ENCODE measurements around the gene ANAPC10. TPM values are rescaled to one million over a fixed set of nuclear protein-coding genes. Genes with fewer than 3 reads are reported as not detected.

ANAPC10 gene
- total and polyA plus RNA-seq, 7 donors = 11.3 to 31.4 (median 18.0) TPM

GRCh38 chr4:144948421-144948820 lies 149.6 kb downstream of the ANAPC10 start:
- Histone ChIP-seq H3K9me3 (peaks cover 0 to 7% (median 2%) of the 10 kb centered on the region in 4 donors), H3K4me3 (no peak overlapping the region), H3K4me1 (no peaks in the 10 kb centered on the region), H3K27ac (no peak overlapping the region), H3K36me3 (no peaks in the 10 kb centered on the region), H3K27me3 (no peaks in the 10 kb centered on the region)
- no peak for DNase-seq
- intact Hi-C loops (cut with DNase I) = no loop called here
- TF ChIP-seq POLR2AphosphoS5 (IDR thresholded peaks at IDR 0.05) (no peak), EP300 (IDR thresholded peaks at IDR 0.05) (no peak), POLR2A (IDR thresholded peaks at IDR 0.05) (no peak)
- TF ChIP-seq, protein P1, sequence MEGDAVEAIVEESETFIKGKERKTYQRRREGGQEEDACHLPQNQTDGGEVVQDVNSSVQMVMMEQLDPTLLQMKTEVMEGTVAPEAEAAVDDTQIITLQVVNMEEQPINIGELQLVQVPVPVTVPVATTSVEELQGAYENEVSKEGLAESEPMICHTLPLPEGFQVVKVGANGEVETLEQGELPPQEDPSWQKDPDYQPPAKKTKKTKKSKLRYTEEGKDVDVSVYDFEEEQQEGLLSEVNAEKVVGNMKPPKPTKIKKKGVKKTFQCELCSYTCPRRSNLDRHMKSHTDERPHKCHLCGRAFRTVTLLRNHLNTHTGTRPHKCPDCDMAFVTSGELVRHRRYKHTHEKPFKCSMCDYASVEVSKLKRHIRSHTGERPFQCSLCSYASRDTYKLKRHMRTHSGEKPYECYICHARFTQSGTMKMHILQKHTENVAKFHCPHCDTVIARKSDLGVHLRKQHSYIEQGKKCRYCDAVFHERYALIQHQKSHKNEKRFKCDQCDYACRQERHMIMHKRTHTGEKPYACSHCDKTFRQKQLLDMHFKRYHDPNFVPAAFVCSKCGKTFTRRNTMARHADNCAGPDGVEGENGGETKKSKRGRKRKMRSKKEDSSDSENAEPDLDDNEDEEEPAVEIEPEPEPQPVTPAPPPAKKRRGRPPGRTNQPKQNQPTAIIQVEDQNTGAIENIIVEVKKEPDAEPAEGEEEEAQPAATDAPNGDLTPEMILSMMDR (IDR thresholded peaks at IDR 0.05) = no peak
- 73 to 83% methylated on average over 5 of the region's 5 CpGs for WGBS, 2 donors

GRCh38 chr4:144948009-144948408 lies 150.0 kb downstream of the ANAPC10 start:
- Histone ChIP-seq H3K4me3 (no peak overlapping the region), H3K27ac (no peak overlapping the region), H3K9me3 (peaks cover 0 to 7% (median under 1%) of the 10 kb centered on the region in 4 donors), H3K36me3 (no peaks in the 10 kb centered on the region), H3K4me1 (no peaks in the 10 kb centered on the region), H3K27me3 (no peaks in the 10 kb centered on the region)
- intact Hi-C loops (cut with DNase I) = no loop called here
- no peak for DNase-seq
- 72 to 78% methylated on average over 2 of the region's 2 CpGs for WGBS, 2 donors
- TF ChIP-seq, protein P1 (IDR thresholded peaks at IDR 0.05) = no peak
- no peak for TF ChIP-seq EP300 (IDR thresholded peaks at IDR 0.05)
- TF ChIP-seq POLR2AphosphoS5 (IDR thresholded peaks at IDR 0.05) = no peak
- no peak for TF ChIP-seq POLR2A (IDR thresholded peaks at IDR 0.05)

Other genes with a start within 250 kb of the ANAPC10 start
- 10 to 100 TPM; 41.4 to 58.2 (median 50.4) TPM for gene ABCE1, start 115 bp upstream of the ANAPC10 start, total RNA-seq
- gene ABCE1, start 115 bp upstream of the ANAPC10 start, polyA plus RNA-seq = 10 to 100 TPM in 2 of 3 donors, 1 to 10 TPM in 1; 9.0 to 25.9 (median 19.7) TPM
- 10 to 100 TPM; 27.7 to 31.7 (median 29.8) TPM for gene OTUD4, start 82.4 kb upstream of the ANAPC10 start, total RNA-seq
- 10 to 100 TPM in 1 of 3 donors, 1 to 10 TPM in 2; 7.2 to 13.0 (median 9.2) TPM for gene OTUD4, start 82.4 kb upstream of the ANAPC10 start, polyA plus RNA-seq

Measured in sigmoid colon (tissue), 7 donors.